K562 (cell line): ENCODE data around the gene CTSV. TPM values are rescaled to one million over a fixed set of nuclear protein-coding genes. Genes with fewer than 3 reads are reported as not detected.
"Not testable (repeated sequence)": the region's sequence is repeated elsewhere in the genome, so short reads cannot be mapped to it uniquely, and the experiment has no call there.

Experiments
- ATF7 ChIP-seq: fragments of 450-650 bp; IDR thresholded peaks from 2 replicates; pipeline ENCODE4 v1.7.1; 2014; ENCODE audit warnings: mild to moderate bottlenecking, moderate library complexity
- DIDO1 ChIP-seq: fragments of 450-650 bp; IDR thresholded peaks from 2 replicates; pipeline ENCODE4 v1.6.1; 2016; ENCODE audit warnings: low read depth, missing biosample characterization, missing genetic modification characterization
- JUND ChIP-seq, 2 experiments: IDR thresholded peaks; 2 replicates in 1 of 2; 3 replicates in 1 of 2; pipeline ENCODE4 v1.6.1; 2011; ENCODE audit warnings: borderline replicate concordance in 2 of 2, low read depth in 2 of 2, low read length in 2 of 2, improper control_type of control experiment in 1 of 2, missing biosample characterization in 1 of 2, missing genetic modification characterization in 1 of 2, missing genetic modification reagents in 1 of 2
- MBD2 ChIP-seq: sonication (generic); IDR thresholded peaks from 2 replicates; pipeline ENCODE4 v1.6.1; 2016; ENCODE audit warnings: low read depth, borderline replicate concordance
- POLR2B ChIP-seq: fragments of 450-650 bp; IDR thresholded peaks from 2 replicates; pipeline ENCODE4 v1.6.1; 2018; ENCODE audit warnings: low read depth; ENCODE audit not compliant: partially characterized antibody
- TAF1 ChIP-seq: IDR thresholded peaks from 2 replicates; pipeline ENCODE4 v1.6.1; 2011; ENCODE audit warnings: mild to moderate bottlenecking, low read length, moderate library complexity; ENCODE audit not compliant: insufficient read depth, control insufficient read depth, severe bottlenecking; ENCODE audit errors: extremely low read depth
- ZBTB1 ChIP-seq: sonication (generic); formaldehyde crosslinking; IDR thresholded peaks from 2 replicates; pipeline ENCODE4 v1.8.1; 2023; ENCODE audit warnings: missing genetic modification reagents, low read depth, mild to moderate bottlenecking, borderline replicate concordance
- polyA plus RNA-seq, 8 experiments: library from polyadenylated mRNA; depleted of rRNA in 4 of 8; stranded (reverse) in 5 of 8; unstranded in 3 of 8; fragments of >200 nt; fragmentation: Nextera tagmentation in 2 of 8; fragmentation: Illumina TruSeq in 1 of 8; extraction: Ambion mirVana in 2 of 8; extraction: Trizol in 1 of 8; gene quantifications; 2 replicates each; pipeline versions ENCODE4 v1.2.1 to v1.2.3, GENCODE V29; 2011 to 2014; ENCODE audit warnings: inconsistent platforms in 1 of 8, missing spikeins in 1 of 8
- total RNA-seq, 7 experiments: library from RNA; depleted of rRNA in 6 of 7; stranded (reverse); fragments of >200 nt in 6 of 7; fragmentation: Illumina TruSeq in 2 of 7; extraction: Trizol in 2 of 7; gene quantifications; 2 replicates each; pipeline versions ENCODE4 v1.2.1 to v1.2.3, GENCODE V29; 2011 to 2021; ENCODE audit warnings: low replicate concordance in 1 of 7
- TF ChIP-seq, protein P1 (sequence below), 2 experiments: fragments of 450-650 bp; conservative IDR thresholded peaks; 2 replicates each; pipeline ENCODE4 v1.6.1; 2017; ENCODE audit warnings: mild to moderate bottlenecking in 2 of 2, moderate library complexity in 2 of 2
- TF ChIP-seq, protein P2 (sequence below): fragments of 250-450 bp; sonication (Bioruptor Pico); IDR thresholded peaks from 2 replicates; pipeline ENCODE4 v1.4.0; 2020
- TF ChIP-seq, protein P3 (sequence below), 2 experiments: fragments of 450-650 bp in 1 of 2; sonication (generic) in 1 of 2; formaldehyde crosslinking in 1 of 2; IDR thresholded peaks; 2 replicates each; pipeline versions ENCODE4 v1.7.1 to v1.9.0; 2016 to 2022; ENCODE audit warnings: inconsistent platforms in 1 of 2, mild to moderate bottlenecking in 1 of 2, missing genetic modification reagents in 1 of 2

Gene CTSV
- total and polyA plus RNA-seq, 9 of the 15 experiments (the other 6 are each of a cell fraction or from before 2014, with no cell fraction given) = 0.06 to 0.39 (median 0.16) TPM; not detected in 3

DNA sequence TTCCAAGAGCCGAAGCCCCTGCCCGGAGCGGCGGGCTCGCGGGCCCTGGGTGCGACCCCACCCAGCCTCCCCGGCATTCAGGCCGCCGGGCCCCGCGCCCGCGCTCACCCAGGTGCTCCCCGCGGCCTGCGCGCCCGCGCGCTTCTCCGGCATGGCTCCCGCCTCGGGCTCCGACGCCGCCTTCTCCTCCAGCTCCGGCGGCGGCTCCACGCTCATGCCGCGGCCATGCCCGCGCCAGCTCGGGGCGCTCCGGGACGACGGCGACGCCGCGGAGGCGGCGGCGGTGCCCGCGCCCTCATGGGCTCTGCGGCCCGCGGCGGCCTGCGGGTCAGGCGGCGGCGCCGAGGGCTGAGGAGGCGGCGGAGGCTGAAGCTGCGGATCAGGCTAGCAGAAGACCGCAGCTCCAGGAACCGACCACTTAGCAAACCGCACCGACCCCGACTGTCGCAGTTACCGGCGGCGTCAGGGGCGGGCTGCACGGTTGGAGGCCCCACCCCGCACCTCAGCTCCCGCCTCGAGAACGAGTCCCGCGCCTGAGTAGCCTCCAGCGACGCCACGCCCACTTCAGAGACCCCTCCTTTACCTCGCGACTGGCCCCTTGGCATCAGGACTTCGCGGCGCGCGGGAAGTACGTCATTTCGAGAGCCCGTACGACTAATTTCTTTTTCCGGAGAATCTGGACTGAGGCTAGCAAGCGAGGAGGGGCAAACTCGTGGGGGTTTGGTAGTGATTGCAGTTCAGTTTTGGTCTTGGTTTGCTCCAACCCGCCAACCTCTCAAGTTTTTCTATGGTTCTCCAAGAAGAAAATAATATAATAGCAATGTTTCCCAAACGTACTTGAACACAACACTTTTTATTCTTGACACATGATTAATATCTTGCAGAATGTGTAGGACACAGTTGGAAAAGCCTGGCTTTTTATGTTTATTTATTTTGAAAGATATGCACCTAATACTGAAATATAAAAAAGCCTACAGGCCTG is 25.5 kb downstream of the CTSV start (continued):
- TF ChIP-seq TAF1 (peak; percentile 51), JUND (IDR thresholded peaks at IDR 0.05; ENCODE audit: borderline replicate concordance, low read depth, low read length) (peak; percentile 10; the same call in 1 of the 2 replicates), POLR2B (peak; percentile 35), ZBTB1 (CRISPR knock-in tag) (peak; percentile 94), DIDO1 (tag) (peak; percentile 57; the same call in 1 of the 2 replicates), MBD2 (peak; percentile 38; the same call in 1 of the 2 replicates), ATF7 (peak; percentile 61; the same call in 1 of the 2 replicates)
- TF ChIP-seq, protein P1, sequence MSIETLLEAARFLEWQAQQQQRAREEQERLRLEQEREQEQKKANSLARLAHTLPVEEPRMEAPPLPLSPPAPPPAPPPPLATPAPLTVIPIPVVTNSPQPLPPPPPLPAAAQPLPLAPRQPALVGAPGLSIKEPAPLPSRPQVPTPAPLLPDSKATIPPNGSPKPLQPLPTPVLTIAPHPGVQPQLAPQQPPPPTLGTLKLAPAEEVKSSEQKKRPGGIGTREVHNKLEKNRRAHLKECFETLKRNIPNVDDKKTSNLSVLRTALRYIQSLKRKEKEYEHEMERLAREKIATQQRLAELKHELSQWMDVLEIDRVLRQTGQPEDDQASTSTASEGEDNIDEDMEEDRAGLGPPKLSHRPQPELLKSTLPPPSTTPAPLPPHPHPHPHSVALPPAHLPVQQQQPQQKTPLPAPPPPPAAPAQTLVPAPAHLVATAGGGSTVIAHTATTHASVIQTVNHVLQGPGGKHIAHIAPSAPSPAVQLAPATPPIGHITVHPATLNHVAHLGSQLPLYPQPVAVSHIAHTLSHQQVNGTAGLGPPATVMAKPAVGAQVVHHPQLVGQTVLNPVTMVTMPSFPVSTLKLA (conservative IDR thresholded peaks at IDR 0.05) = peak in 1 of 2 experiments; percentile 71
- not testable (repeated sequence) for TF ChIP-seq JUND (tag; IDR thresholded peaks at IDR 0.05; ENCODE audit: borderline replicate concordance, low read depth, low read length)
- TF ChIP-seq, protein P2, sequence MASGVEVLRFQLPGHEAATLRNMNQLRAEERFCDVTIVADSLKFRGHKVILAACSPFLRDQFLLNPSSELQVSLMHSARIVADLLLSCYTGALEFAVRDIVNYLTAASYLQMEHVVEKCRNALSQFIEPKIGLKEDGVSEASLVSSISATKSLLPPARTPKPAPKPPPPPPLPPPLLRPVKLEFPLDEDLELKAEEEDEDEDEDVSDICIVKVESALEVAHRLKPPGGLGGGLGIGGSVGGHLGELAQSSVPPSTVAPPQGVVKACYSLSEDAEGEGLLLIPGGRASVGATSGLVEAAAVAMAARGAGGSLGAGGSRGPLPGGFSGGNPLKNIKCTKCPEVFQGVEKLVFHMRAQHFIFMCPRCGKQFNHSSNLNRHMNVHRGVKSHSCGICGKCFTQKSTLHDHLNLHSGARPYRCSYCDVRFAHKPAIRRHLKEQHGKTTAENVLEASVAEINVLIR = peak; percentile 80
- TF ChIP-seq, protein P3, sequence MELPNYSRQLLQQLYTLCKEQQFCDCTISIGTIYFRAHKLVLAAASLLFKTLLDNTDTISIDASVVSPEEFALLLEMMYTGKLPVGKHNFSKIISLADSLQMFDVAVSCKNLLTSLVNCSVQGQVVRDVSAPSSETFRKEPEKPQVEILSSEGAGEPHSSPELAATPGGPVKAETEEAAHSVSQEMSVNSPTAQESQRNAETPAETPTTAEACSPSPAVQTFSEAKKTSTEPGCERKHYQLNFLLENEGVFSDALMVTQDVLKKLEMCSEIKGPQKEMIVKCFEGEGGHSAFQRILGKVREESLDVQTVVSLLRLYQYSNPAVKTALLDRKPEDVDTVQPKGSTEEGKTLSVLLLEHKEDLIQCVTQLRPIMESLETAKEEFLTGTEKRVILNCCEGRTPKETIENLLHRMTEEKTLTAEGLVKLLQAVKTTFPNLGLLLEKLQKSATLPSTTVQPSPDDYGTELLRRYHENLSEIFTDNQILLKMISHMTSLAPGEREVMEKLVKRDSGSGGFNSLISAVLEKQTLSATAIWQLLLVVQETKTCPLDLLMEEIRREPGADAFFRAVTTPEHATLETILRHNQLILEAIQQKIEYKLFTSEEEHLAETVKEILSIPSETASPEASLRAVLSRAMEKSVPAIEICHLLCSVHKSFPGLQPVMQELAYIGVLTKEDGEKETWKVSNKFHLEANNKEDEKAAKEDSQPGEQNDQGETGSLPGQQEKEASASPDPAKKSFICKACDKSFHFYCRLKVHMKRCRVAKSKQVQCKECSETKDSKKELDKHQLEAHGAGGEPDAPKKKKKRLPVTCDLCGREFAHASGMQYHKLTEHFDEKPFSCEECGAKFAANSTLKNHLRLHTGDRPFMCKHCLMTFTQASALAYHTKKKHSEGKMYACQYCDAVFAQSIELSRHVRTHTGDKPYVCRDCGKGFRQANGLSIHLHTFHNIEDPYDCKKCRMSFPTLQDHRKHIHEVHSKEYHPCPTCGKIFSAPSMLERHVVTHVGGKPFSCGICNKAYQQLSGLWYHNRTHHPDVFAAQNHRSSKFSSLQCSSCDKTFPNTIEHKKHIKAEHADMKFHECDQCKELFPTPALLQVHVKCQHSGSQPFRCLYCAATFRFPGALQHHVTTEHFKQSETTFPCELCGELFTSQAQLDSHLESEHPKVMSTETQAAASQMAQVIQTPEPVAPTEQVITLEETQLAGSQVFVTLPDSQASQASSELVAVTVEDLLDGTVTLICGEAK (IDR thresholded peaks at IDR 0.05) = peak; percentile 91
- TF ChIP-seq, protein P3 (CRISPR knock-in tag; IDR thresholded peaks at IDR 0.05) = not testable (repeated sequence)
